Activated CD8-positive, alpha-beta memory T cell treated with anti-CD3 and anti-CD28 coated beads, Interleukin-2, amount 50 U/mL, for 24 hours (primary cell): Measurements from ENCODE around the gene SLC38A8.

ENCODE experiments used
- DNase-seq: peaks from one replicate; pipeline ENCODE4 v3.0.0-alpha.2; 2020; ENCODE audit errors: extremely low read depth

The SLC38A8 gene

DNA sequence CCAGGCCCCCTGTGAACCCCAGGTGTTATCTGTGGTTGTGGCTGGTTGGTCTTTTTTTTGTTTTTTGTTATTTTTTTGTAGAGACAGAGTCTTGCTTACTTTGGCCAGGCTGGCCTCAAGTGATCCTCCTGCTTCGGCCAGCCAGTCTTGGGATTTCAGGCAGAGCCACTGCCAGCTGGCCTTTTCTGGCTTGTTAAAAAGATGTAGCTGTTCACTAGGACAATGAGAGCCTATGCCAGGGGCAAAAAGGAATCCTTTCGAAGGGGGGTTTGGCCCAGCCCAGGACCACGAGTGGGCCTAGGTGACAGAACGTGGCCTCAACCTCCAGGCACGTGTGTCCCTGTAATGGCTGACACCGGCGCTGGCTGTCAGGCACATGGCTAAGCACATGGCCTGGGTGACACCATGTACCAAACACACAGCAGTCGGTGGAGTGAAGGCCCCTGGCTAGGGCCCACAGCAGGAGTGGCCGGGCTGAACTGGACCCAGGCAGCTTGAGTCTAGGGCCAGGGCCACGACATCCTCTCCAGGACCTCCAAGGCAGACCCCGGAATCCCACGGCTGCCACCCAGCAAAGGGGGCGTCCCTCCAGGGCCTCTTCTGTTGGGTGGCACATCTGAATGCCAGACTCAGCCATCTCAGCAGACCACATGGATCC, 6.9 kb upstream of the SLC38A8 start:
- DNase-seq: no peak

DNA sequence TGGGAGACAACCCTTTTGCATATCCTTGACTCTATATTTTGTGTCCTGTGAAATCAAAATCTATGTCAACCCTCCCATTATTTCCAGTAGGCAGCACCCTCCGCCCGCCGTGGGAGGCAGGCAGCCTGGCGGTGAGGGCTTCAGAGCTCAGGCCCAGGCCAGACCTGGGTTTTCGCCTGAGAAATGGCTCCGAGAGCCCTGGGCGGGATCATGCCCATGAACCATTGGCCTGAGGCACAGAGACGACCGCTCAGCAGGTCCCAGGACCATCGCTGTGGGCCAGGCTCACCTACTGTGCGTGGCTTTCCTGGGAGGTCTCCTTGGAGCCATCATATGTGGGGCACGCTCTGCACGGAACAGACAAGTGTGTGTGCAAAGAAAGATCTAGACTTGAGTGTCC, 6.3 kb upstream of the SLC38A8 start:
- no peak for DNase-seq

DNA sequence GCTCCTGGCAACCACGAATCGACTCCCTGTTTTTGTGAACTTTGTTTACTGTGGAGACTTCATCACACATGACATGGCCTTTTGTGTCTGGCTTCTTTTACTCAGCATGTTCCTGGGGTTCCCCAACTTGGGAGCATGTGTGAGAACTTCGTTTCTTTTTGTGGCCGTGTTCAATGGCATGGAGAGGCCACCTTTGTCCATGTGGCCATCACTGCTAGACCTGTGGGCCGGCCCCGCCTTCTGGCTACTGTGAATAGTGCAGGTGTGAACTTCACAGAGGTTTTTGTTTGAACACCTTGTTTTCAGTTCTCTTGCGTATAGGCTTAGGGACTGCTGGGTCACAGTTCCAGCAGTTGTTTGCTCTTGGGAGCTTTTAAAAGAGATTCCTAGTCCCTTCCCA, 5.7 kb upstream of the SLC38A8 start:
- DNase-seq: no peak

DNA sequence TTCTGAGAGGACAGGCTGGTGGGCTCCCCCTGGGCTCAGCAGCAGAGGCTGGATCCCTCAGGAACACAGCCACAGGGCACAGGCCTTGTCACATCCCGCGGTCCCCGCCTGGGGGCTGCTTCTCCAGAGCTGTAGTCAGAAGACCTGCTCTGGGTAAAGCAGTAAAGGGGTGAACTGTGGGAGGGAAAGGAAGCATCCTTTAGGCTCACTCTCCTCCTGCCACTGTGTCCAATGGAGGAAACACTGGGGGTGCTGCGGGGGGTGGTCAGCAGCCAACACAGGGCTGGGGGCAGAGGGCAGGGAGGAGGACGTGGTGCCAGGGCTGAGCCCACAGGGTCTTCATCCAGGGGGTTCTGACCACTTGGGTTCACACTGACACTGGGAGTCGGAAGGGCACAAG, 5.0 kb upstream of the SLC38A8 start:
- no peak for DNase-seq

DNA sequence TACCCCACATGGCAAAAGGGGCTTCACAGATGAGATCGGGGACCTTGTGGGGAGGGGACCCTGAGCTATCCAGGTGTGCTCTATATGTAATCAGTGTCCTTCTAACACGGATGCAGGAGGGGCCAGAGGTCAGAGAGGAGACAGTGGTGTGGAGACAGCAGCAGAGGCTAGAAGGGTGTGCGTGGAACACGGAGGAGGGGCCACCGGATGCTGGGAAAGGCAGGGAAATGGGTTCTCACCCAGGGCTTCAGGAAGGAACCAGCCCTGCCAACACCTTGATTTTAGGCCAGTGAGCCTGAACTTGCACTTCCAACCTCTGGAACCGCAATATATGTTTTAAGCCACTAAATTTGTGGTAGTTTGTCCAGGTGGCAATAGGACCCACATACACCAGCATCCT, 4.6 kb upstream of the SLC38A8 start:
- DNase-seq: no peak

DNA sequence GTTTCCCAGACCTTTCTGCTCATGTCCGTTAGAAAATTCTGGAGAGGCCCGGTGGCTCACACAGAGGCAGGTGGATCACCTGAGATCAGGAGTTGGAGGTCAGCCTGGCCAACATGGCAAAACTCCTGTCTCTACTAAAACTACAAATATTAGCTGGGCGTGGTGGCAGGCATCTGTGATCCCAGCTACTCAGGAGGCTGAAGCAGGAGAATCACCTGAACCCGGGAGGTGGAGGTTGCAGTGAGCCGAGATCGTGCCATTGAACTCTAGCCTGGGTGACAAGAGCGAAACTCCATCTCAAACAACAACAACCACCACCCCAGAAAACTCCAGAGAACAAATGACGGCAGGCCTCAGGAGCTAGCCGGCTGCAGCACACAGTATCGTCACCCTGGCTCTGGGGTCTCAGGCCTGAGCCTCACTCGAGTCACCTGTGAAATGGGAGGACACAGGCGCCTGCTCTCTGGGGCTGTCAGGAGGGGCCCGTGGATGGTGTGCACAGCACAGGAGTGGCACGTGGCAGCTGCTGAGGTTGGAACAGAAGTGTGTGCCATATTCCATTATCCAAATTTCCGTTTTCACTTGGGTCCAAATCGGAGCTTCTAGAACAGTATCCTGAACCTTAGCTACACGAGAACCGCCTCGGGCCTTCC, 3.3 kb upstream of the SLC38A8 start:
- no peak for DNase-seq

DNA sequence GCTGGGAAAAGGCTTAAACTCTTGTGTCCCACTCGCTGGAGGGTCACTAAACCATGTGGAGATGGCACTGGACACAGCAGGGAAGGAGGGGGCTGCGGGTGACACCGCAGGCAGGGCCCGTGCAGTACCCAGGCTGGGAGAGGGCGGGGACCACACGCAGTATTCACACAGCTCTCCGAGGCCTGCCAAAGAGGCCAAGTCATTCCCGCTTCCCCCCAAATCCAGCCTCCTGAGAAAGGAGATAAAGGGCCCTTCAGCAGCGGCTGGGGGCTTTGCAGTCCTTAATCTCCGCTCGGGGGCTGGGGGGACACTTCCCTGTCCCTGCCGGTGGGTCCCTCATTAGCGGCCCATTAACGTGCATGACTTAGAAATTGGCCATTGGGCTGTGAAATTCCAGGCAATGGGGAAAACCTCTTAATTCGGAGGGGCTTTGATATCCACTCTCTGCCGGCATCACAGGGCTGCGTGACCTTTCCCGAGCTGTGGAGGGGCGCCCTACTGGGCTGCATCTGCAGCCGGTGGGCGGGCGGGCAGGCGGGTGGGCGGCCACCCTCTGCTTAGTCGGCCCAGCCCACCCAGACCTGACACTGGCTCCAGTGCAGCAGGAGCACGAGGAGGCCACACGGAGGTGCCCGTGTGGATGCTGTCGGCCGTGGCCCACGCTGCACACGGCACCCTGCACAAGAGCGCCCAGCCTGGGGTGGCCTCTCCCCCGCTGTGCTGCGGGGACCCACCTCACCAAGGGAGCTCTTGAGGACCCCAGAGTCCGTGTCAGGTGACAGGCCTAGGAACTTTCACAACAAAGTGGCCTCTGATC, 2.6 kb upstream of the SLC38A8 start:
- DNase-seq: no peak

DNA sequence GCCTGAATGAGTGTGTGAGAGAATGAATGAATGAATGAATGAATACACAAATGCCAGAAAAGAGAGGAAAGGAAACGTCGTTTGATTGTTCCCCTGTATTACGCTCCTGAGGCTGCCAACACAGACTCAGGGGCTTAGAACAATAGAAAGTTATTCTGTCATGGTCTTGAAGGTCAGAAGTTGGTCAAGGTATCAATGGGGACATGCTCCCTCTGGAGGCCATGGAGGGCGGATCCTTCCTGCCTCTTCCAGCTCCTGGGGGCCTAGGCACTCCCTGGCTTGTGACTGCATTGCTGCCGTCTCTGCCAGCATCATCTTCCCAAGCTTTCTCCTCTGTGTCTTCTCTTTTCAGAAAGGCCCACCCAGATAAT, 1.5 kb upstream of the SLC38A8 start:
- DNase-seq: no peak

DNA sequence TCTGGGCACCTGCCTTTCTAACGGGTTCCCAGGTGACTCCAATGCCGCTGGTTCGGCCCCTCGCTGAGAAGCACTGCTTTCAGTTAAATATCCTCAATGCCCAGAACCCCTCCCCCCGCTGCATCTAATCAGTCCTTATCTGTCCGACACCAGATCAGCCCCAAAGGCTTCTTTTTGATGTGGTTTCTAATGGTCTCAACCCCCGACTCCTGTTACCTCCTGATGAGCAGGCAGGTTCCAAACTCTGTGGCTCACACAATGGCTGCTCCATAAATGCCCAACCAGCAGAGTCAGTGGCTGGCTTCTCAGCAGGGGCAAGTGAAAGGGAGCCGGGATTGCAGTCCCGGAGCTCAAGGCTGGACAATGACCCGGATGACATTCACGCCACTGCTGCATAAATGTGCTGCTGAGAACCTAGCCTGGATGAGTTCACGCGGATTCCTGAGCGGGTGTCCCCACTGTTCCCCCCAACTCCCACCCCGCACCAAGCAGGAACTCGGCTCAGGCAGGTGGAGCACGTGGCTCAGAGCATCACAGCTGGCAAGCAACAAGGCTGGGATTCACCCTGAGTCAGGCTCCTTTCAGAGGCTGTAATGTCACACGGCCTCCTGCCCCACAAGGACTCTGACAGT, 1.0 kb upstream of the SLC38A8 start:
- DNase-seq: no peak

DNA sequence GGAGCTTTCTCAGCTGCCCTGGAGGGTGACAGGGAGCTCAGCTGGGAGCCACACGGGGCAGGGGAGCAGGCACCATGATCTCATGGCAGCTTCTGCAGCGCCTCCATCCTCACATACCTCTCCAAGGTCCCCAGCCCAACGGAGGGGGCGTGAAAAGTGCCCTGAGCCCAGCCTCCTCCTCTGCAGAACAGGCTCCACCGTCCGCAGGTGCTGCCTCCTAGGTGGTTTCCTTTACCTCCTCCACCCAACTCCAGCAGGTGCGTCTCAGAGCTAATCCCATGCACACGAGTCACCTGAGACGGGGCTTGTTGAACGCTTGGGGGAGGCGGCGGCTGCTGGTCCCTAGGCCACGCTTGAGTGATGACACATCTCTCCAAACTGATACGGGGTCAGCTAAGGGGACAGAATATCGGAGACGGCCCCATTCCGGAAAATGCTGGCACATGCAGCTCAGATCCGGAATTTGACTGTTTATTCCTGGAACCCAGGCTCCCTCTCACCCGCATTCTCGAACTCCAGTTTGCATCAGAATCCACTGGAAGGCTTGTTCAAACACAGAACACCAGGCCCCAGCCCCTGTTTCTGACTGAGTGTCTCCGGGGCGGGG, 387 bp upstream of the SLC38A8 start:
- no peak for DNase-seq

DNA sequence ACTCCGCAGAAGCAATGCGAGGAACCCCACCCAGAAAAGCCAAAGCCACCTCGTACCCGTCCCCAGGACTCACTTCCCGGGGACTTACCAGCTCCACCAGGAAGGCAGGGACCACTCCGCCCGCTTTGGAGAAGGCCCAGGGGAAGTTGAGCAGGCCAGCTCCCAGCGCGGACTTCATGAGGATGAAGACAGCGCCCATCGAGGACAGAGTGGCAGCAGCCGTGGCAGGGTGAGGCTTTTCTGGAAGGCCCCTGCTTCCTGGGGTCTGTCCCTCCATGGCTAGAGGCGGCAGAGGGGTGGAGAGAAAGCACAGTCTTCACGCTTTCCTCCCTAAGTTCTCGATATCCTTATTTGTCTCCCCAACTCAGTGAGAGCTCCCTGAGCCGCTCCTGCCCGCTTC, 714 bp downstream of the SLC38A8 start:
- no peak for DNase-seq

DNA sequence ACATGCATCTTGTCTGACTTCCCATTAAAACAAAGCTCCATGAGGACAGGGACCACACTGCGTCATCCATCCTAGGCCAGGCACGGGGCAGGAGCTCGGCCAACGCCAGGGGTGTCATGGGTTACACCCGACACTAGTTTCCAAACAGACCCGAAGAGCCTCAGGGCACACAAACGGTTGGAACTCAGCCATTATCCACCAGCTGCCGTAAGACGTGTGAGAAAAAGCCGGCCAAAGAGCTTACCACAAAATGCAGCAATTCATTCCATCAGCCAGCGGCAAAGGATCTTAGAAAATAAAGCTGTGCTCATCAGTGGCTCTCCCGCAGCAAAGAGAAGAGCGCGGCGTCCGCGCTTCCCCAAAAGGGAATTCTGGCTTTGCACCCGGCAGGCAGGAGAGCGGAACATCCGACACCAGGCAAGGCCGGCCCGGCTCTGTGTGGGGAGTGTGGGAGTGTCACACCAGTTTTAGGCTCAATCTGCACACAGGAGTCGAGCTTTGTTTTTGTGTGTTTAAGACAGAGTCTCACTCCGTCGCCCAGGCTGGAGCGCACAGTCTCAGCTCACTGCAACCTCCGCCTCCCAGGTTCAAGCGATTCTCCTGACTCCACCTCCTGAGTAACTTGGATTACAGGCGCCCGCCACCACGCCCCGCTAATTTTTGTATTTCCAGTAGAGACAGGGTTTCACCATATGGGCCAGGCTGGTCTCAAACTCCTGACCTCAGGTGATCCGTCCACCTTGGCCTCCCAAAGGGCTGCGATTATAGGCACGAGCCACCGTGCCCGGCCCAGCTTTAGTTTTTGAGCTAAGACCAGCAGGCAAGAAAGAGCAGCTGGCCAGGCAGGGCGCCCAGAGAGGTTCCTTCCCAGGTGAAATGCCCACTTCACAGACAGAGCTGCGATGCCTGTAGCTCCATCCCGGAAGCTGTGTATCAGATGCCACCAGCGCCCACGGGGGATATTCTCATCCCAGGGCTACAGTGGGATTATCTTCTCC, 1.5 kb downstream of the SLC38A8 start:
- DNase-seq: no peak

DNA sequence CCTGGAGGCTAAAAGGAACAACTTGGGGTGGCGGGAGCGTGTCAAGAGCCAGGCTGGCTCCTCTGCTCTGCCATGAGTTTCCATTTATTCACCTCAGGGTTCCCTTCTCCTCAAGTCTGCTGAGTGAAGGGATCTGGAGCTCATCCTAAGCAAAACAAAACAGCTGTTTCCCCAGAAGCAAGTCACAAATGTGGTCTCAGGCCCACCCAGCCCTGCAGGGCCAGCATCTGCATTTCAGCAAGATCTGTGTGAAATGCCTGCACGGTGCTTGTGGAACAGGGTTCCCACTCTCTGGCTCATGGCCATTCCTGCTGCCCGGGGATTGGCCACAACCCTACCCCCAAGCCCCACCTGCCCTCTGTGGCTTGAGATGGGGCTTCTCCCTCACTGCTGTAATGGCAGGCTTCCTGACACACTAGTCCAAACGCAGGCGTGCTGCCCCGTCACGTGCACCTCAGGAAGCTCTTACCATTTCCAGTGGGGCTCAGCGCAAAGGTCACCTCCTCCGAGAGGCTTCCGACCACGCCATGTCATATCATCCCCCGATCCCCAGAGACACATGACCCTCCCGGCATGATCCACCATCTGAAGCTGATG, 2.3 kb downstream of the SLC38A8 start:
- DNase-seq: no peak

DNA sequence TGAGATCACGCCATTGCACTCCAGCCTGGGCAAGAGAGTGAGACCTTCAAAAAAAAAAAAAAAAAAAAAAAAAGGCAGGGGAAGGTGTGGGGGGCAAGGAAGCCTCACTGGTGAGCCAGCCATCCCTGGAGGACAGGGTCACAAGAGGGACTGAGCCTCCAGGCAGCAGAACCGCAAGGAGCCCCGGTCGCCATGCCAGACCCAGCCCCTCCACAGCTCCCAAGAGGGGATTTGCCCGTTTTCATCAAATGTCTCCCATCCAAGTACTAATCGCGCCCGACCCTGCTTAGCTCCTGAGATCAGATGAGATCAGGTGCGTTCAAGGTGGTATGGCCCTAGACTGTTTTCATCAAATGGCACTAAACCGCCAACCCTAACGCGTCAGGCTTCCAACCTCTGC, 2.9 kb downstream of the SLC38A8 start:
- DNase-seq: no peak

DNA sequence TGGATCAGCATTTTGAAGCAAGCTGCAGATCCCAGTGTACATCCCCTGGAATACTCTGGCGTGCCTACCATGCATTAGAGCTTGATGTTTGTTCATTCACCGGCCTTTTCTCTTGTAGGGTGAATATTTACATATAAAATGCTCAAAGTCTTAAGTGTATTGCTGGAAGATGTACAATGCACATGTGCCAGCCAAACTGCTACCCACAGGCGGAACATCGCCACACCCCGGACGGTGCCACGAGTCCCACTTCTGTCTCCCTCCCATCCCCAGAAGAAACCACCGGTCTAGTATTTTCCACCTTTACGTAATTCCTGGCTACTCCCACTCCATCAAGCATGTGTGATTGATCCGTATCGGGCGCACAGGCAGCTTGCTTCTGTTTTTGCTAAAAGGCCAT, 4.1 kb downstream of the SLC38A8 start:
- no peak for DNase-seq

DNA sequence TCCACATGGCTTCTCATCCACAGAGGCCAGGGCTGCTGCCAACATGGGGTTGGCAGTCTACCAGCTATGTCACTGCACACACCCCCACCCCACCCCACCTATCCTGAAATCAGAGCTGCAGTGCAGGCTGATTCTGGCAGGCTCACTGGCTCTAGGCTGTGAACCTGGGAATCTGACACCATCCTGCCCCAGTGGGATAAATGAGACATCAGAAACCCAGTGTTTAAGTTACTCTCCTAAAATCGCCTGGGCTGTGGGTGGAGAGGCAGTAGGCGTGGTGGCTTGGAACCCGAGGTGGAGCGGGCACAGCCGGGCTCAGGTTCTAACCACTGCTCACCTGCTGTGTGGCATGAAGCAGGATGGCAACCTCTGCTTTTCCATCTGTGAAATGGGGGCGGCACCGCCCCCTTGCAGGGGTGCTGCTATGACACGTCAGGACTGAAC, 5.6 kb downstream of the SLC38A8 start:
- DNase-seq: no peak

DNA sequence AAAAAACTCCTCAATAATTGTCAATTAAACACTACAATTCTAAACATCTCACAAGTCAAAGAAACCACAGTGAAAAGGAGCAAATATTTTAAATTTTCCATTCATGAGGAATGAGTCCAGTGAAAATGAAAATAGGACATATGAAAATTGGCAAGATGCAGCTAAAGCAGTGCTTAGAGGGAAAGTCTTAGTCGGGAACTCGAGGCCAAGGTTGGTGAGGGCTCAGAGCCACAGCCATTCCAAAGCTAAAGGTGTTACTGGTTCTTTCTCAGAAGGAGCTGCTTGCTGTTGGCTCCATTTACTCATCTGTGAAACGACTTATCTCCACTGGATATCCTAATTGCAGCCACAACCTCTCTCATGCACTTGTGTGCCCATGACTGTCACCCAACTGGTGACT, 6.5 kb downstream of the SLC38A8 start:
- no peak for DNase-seq

DNA sequence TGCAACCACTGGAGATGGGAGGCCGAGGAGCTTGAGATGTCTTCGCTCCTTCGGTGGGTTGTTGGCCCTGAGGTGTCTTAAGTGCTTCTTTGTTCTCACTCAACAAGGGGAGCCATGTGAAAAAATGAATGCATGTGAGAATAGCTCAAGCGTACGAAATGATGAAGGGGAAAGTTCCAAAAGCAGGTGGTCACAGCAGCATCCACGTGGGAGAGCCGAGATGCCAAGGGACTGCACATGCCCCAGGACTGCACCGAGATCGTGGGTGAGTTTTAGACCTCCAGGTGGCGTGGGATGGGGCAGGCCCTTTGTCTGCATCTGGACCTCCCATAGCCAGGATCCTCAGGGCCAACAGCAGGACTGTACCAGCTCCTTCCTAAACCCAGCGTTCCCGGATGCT, 8.1 kb downstream of the SLC38A8 start:
- DNase-seq: no peak

DNA sequence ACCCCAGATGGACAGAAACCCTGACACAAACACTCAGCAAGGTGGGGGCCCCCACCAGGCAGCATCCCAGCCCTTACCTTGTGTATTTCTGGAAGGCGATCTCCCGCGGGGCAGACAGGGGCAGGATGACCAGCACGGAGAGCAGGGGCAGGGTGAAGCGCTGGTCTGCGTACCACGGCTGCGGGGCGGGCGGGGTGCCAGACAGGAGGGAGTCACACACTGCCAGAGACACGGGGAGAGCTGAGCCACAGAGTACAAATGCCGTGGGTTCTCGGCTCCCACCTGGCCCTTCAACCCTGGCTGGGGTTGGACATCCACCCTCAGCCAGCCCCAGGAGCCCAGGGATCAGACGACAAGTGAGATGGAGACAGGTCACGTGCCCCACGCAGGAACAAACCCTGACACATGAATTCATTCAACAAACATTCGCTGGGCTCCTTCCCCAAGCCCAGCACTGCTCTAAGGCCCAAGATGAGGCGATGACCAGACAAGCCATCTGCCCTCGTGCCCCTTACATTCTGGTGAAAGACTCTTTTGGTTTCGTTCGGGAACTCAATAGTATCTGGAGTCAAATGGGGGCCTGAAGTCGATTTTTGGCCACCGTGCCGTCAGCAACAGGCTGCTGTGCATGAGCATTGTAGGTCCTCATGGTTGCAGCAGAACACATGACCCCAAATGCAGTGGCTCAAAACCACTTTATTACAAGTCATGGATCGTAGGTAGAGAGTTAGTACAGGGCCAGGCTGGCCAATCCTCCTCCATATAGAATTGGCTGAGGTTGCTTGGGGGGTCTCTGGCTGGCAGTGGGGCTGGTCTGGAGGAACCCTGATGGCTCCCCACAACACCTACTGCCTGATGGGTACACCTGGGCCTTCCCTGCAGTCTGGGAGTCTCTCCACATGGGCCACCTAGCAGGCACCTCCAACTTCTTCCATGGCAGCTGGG, 9.1 kb downstream of the SLC38A8 start:
- no peak for DNase-seq
